SK-MEL-5 (cell line): Measurements from ENCODE around the gene RIMS4. TPM values are rescaled to one million over a fixed set of nuclear protein-coding genes. Genes with fewer than 3 reads are reported as not detected.

Experiments used
- DNase-seq: peaks from one replicate; pipeline ENCODE4 v3.0.0-alpha.2; 2016; ENCODE audit warnings: low read depth, low spot score
- in situ Hi-C: cut with HindIII; loops from 2 replicates; pipeline ENCODE4 v1.10.0; 2016; ENCODE audit warnings: low sequenced_read_pairs, high pct_unique_total_duplicates, low pct_unique_long_range_greater_than_20kb
- total RNA-seq: library from RNA; depleted of rRNA; stranded (reverse); fragments of >200 nt; shearing (Covaris generic); gene quantifications from 2 replicates; pipeline ENCODE4 v1.2.3, GENCODE V29; 2014

The RIMS4 gene
- total RNA-seq, 1 experiment from 2014 or later = 10.7 TPM

DNA sequence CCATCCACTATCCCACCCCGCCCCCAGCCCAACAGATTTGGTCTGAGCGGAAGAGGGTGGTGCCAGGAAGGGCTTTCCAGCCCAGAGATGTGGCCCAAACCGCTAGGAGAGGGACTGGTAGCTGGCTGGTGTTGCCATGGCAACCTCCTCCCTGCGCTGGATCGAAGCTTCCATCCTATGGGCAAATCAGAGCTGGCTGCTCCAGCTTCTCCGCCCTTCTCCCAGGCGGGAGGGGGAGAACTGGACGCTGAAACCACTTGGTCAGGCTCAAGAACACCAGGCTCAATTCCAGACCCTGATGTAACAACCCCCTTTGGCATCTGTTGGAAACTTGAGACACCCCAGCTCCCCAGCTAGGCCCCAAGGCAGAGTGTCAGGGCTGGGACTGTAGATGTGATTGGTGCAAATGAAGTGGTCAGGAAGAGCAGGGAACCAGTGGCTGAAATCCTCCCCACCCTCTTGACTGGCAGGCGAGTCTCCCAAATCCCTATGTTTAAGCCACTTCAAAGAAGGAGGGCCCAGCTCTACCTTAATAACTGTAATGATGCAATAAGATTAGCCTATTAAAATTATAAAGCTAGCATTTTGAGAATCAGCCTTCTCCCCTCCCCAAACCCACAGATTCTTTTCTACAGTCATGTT is 4.2 kb downstream of the RIMS4 start:
- peak; percentile 18 for DNase-seq
- in situ Hi-C loops = no loop called here

DNA sequence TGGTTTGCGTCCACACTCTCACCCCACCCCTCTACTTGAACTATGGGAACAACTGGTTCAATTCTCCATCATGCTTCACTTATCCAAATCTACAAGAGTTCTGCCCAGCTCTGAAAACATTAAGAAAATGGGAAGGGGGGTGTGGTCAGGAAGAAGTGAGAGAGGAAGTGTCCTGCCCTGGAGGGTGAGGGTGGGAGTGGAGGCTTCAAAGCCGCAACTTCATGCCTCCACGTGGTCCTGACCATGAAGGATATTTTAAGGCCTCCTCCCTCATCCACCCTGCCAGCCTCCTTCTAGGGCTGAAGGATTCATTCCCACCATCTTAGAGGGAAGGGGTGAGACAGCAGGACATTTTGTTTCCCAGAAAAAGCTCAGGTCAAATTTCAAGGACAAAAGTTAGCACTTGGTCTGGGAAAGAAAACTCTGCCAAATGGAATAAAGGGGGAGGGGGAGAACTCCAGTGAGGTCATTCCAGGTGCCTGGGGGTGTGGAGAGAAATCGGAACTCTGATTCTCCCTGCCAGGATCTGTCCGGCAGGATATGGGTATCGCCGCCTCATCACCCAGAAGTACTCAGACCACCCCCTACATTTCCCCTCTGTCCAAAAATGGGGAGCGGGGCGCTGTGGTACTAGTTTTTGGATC is 4.9 kb downstream of the RIMS4 start:
- DNase-seq = peak; percentile 25
- in situ Hi-C loops = no loop called here

DNA sequence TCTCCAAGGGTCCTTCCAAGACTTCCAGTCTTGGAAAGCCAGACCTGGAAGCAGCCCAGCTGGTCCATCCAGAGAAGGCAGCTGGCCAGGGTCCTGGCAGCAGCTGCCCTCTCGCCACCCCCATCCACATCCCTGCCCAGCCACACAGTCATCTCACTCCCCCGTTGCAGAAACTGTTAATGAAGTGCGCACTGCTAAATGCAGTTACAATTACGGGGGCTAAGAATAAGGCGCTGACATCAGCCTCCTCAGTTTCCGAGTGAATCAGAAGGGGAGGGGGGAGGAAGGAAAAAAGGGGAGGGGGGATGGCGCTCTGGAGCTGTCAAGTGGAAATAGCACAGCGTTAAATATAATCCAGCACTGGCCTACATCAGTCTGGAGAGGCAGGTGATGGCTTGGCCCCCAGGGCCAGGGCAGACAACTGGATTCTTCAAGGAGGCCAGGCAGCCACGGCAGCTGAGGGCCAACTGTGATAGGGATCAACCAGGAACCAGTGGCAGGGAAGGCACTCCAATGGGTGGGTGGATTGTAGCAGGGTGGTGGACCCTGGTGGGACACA is 6.9 kb downstream of the RIMS4 start:
- in situ Hi-C loops = no loop called here
- no peak for DNase-seq

DNA sequence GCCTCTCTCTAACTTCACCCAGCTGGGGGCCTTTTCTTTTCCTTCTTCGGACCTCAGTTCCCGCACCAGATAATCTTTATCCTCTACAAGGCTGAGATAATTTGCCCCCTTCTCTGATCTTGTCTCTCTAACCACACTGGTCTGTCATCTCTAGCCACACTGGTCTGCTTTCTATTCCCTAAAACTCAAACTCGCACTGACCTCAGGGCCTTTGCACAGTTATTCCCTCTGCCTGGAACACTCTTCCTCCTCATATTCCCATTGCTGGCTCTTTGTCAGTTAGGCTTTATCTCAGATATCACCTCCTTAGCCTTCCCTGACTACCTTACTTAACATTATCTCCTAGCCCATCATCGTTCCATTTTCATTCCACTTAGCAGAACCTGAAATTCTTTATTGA is 7.6 kb downstream of the RIMS4 start:
- in situ Hi-C loops = no loop called here
- no peak for DNase-seq

DNA sequence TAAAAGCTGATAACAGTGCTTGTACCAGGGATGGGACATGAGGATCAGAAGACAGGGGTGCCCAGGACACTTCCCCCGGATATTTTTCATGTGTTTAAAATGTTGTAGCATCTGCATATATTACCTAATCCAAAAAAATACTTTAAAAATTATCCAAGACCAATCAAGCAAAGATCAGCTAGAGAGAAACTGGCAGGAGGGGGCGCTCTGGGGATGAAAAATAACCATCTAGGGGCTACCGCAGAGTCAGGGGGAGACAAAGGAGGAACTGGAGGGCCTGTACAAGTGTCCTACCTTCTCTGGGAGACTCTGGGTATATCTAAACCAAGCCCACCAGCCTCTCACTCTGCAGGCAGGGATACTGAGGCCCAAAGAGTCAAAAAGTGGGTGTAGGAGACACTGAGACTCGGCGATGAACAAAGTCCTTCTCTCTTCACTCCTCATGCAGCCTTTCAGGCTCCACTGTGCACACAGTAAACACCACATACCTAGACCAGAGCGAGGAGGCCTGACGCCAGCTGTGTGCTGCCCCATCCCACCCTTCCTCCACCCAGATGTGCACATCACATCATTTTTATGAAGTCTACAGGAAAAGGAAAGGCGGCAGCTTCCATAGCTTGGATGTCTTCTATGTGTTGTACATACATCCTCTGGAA is 9.8 kb downstream of the RIMS4 start:
- peak; percentile 62 for DNase-seq
- in situ Hi-C loops = no loop called here

DNA sequence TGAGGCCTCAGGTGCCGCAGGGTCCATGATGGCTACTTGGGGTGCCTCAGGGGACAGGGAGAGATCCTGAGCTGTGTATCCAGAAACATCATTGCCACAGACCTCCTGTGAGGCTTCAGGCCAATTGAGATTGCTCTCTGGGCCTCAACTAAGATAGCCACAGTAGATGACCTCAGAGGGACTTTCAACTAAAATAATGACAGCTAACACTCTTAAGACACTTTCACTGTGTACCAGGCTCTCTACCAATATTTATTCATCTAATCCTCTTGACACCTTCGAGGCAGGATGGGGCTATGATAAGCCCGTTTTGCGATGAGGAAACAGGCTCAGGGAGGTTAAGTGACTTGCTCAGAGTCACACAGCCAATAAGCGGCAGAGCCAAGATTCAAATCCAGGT is 10.7 kb downstream of the RIMS4 start:
- no peak for DNase-seq
- in situ Hi-C loops = no loop called here

DNA sequence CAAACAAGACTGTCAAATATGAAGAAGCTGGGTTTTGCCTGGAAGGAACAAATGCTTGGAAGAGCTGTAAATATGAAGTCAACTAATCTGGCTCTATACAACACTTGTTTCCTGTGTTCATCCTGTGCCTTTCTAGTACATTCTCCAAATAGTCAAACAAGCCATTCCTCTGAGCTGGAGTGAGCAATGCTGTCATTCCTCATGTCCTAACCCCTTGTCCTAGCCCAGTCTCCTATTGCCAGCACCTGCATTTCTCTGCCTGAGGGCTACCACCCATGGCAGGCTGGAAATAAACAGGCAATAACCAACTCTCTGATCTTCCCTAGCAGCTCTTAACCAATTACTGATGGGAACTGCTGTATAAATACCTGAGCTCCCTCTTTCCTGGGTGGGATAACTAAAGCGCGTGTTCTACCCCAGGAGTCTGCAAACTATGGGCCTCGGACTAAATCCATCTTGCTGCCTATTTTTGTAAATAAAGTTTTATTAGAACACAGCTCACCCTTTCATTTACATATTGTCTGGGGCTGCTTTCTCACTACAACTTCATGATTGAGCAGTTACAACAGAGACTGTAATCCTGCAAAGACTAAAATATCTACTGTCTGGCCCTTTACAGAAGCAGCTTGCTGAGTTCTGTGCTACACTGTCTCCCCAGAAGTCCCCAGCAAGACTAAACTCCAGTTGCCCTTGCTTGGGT is 13.4 kb downstream of the RIMS4 start:
- no peak for DNase-seq
- in situ Hi-C loops = no loop called here

DNA sequence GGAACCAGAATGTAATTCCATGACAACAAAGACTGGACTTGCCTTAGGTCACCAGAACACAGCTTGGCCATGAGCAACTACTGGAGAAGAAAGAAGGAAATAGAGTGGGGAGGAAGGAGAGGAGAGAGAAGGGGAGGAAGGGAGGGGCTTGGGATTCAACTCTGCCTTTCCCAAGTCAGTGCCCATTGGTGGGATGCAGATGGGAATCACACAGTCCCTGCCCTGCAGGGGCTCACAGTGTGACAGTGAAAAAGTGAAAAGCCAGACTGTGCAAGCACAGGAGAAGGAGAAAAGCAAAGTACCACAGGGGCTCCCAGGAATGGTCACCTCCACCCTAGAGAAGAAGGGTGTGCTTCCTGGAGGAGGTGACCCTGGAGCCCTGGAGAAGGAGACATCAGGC is 14.0 kb downstream of the RIMS4 start:
- in situ Hi-C loops = no loop called here

DNA sequence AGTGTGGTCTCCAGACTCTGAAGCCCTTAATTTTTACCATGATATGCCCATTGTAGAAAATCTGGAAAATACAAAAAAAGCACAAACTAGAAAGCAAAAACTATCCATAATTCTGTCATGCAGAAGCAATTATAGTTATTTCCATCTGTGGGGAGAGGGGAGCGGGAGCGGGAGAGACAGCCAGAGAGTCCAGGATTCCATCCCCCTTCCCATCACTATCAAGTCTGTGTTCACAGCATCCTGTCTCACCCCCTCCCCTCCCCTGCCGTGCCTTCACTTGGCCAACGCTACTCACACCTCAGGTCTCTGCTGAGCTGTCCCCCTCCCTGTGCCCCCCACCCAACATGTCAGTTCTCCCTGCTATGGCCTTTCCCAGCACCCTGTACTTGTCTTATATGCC is 14.5 kb downstream of the RIMS4 start:
- DNase-seq = no peak
- in situ Hi-C loops = no loop called here

More for the DNA sequence above, 14.0 kb downstream of the RIMS4 start:
- no peak for DNase-seq

DNA sequence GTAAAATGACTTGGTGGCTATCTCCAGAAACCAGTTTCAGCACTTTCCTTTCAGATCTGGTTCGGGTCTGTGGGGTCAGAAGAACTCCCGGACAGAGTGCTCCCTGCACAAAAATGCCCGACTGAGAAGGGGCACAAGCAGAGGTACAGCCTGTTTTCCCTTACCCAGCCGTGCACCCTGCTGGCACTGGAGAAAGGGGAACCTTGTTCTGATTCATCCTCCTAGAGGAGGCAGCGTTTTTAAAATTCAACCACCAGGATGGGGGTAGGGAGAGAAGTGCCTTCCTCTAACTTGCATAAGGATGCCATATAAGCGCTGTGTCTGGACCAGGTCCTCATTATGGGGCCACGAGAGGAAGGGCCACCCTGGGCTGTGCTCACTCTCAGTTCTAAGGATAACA is 17.6 kb downstream of the RIMS4 start:
- no peak for DNase-seq
- in situ Hi-C loops = no loop called here

DNA sequence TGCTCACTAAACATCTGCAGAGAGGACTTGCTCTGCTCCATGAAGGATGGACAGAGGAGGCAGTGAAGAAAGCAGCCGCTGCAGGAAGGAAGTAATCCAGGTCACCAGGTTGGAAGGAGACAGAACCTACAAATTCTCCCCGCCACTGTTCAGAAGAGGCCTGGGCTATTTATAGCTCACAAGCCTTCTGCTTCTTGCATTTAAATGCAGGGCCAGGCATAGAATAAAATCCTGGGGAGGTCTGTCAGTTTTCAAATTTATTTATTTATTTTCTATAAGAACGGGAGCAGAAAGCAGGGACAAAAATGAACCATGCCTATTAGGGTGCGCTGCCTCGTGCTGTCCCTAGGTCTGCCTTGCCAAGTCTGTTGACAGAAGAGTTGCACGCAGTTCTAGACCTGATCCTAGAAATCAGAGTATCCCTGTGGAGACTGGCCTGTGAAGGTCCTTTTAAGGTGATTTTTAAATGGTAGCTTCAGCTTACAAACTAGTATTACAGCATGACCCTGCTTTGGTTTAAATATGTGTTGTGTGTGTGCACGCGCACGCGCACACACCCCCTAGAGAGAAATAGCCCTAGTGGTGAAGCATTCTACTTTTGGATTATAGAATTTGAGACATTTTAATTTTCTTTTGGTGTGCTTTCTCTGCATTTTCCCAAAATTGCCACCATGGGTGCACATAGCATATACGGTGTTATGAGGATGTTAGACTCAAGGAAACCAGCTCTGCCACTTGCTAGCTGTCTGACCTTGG is 19.5 kb downstream of the RIMS4 start:
- DNase-seq = no peak
- in situ Hi-C loops = no loop called here

DNA sequence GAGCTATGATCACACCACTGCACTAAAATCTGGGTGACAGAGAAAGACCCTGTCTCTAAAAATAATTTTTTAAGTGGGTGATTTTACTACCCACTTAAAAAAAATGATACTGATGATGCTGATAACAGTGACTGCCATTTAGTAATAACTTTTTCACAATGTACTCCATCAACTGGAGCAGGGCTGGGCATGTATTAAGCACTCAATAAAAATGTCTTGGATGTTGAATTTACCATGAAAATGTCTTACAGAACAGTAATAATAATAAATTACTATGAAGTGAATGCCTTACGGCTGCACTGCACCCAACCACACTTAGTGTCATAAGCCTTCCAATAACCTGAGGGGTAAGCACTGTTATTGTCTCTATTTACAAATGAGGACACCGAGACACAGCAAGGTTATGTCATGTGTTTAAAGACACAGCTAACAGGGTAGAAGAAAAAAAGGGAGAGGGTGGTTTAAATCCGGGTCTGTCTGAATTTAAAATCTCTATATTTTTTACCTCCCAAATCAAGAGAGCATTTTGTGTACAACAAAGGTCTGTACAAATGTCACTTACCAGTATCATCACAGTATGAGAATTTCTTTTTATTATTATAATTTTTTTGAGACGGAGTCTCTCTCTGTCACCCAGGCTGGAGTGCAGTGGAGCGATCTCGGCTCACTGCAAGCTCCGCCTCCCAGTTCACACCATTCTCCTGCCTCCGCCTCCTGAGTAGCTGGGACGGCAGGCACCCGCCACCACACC is 21.5 kb downstream of the RIMS4 start:
- in situ Hi-C loops = no loop called here
- no peak for DNase-seq

DNA sequence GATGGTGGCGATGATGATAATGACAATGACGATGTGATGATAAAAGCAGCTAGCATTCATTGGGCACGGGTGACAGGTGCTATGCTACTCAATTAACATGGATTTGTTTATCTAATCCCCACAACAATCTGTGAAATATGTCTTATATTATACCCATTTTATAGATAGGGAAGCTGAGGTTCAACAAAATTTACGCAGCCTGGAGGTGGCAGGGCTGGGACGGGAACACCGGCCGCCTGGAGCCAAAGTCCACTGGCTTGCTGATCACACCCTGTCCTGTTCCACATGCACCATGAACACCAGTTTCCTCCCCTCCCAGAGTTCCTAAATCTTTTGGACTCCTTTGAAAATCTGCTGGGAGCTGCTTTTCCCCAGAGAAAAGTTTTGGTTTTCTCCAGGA is 23.0 kb downstream of the RIMS4 start:
- no peak for DNase-seq
- in situ Hi-C loops = no loop called here

DNA sequence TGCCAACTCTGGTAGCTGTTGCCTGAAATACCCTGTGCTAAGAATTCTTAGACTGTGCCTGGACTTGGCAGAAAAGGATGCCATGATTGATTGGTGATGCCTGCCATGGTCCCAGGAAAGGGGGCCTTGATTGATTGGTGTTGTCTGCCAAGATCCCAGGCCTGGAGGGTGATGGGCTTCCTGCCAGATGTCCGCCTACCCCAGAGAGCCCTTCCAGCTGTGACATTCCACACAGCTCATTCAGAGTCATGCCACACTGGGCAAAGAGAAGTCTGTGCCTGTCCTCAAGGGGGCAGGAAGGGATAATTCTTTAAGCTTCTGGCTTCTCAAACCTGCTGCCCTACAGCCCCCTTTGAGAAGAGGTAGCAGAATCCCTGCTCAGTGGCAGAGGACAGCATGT is 24.6 kb downstream of the RIMS4 start:
- peak; percentile 85 for DNase-seq
- in situ Hi-C loops = no loop called here

DNA sequence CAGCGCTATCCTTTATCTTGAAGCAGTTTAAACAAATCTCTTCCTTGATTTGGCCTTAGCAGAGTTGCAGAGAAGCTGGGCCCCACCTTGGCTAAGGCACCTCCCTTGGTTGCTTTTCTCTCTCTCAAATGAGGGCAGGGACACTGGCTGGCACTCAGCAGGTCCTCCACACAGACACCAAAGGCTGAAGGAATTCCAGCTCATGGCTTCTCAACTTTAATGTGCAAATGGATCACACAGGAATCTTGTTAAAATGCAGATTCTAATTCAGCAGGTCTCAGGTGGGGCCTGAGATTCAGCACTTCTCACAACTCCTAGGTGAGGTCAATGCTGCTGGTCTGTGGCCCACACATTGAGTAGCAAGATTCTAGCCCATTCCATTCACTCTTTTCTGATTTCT is 25.7 kb downstream of the RIMS4 start:
- in situ Hi-C loops = no loop called here
- DNase-seq = no peak

DNA sequence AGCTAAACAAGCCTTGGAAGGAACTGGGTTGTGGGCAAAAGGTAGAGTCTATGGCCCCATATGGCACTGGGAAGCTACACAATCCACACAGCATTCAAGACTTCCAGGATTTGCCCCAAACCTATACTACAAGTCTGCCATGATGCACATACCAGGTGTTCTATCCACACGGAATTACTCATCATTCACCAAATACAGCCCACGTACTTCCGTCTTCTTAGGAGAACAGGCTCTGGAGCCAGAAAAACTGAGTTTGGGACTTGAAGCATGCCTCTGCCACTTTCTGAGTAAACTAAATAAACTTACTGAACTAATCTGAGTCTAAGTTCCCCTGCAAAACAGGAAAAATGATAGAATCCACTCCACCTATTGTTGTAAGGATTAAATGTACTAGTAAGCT is 28.6 kb downstream of the RIMS4 start:
- DNase-seq = no peak
- in situ Hi-C loops = no loop called here

DNA sequence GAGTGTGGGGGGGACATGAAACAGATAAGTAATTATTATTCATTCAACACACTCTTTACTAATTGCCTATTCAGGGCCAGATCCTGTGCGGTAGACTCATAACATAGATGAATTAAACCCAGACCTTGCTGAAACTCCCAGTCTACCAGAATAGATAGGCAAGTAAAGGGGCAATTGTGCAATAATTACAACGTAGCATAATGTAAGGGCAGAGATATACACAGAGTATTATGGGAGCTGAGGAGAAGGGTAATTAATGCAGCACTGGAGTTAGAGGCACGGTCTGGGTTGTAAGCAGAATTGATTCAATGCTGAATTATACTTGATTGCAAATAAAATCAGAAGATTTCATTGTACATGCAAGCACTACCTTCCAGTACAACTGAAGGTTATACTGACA is 29.2 kb downstream of the RIMS4 start:
- DNase-seq = no peak
- in situ Hi-C loops = no loop called here
